ENCODE results near the gene PLCH1.

Gene PLCH1

DNA sequence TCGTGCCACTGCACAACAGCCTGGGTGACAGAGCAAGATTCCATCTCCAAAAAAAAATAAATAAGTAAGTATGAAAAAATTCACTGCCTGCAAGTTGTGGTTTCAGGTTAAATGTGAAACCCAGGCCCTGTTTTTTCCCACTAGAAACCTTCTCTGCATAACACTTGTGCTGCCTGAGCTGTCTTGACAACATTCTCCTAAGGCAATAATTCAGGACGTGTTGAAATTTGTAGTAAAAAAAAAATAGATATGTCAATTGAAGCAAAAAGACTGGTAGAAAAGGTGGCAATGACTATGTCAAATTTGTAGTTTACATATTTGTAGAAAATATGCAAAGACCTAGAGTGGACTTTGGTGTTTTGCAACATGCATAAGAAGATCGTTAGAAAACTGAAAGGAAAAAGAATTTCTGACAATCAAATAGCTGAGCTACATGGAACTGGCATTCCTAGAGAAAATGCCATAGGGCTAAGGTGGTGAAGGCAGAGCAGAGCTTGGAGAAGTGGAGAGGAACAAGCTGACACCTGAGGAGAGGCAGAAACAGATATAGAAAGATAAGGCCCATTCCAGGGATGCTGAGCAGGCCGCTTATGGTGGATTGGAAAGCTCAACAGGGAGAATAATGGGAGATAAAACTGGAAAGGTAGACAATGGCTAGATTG is 150.2 kb downstream of the PLCH1 start:
- TF ChIP-seq, protein P1, sequence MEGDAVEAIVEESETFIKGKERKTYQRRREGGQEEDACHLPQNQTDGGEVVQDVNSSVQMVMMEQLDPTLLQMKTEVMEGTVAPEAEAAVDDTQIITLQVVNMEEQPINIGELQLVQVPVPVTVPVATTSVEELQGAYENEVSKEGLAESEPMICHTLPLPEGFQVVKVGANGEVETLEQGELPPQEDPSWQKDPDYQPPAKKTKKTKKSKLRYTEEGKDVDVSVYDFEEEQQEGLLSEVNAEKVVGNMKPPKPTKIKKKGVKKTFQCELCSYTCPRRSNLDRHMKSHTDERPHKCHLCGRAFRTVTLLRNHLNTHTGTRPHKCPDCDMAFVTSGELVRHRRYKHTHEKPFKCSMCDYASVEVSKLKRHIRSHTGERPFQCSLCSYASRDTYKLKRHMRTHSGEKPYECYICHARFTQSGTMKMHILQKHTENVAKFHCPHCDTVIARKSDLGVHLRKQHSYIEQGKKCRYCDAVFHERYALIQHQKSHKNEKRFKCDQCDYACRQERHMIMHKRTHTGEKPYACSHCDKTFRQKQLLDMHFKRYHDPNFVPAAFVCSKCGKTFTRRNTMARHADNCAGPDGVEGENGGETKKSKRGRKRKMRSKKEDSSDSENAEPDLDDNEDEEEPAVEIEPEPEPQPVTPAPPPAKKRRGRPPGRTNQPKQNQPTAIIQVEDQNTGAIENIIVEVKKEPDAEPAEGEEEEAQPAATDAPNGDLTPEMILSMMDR (IDR thresholded peaks at IDR 0.05; ENCODE audit: insufficient read depth, low read length, poor library complexity, severe bottlenecking) = no peak
- H3K27me3 ChIP-seq (replicated peaks; ENCODE audit: control insufficient read depth, insufficient read depth, low read length) = no peaks in the 10 kb centered on the region
- no peak for DNase-seq (ENCODE audit: extremely low read depth, insufficient read length)
- no peaks in the 10 kb centered on the region for H3K36me3 ChIP-seq (ENCODE audit: control insufficient read depth, insufficient read depth, low read length)
- H3K4me3 ChIP-seq (replicated peaks; ENCODE audit: low read depth, low read length) = no peak overlapping the region

DNA sequence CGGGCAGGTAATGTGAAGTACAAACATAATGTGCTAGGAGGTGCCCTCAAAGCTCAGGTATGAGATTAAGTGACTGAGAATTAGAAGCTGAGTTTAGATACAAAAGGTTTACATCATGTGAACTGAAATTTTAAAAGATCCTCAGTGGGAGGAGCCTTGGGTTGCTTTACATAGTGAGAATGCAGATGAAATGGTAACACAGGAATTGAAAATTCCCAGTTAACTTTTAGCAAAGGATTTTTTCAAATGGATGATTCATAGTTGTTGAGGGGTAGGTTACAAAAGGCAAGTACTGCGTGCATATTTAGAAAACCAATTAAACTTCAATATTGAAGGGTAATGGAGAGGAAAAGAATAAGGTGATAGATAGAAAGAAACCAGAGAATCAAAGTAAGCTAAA is 157.3 kb downstream of the PLCH1 start:
- H3K36me3 ChIP-seq (ENCODE audit: control insufficient read depth, insufficient read depth, low read length) = no peaks in the 10 kb centered on the region
- H3K4me3 ChIP-seq (replicated peaks; ENCODE audit: low read depth, low read length) = no peak overlapping the region
- TF ChIP-seq, protein P1 (IDR thresholded peaks at IDR 0.05; ENCODE audit: insufficient read depth, low read length, poor library complexity, severe bottlenecking) = no peak
- DNase-seq (ENCODE audit: extremely low read depth, insufficient read length) = no peak
- no peaks in the 10 kb centered on the region; the same call in none of the 2 replicates for H3K27me3 ChIP-seq (replicated peaks; ENCODE audit: control insufficient read depth, insufficient read depth, low read length)

DNA sequence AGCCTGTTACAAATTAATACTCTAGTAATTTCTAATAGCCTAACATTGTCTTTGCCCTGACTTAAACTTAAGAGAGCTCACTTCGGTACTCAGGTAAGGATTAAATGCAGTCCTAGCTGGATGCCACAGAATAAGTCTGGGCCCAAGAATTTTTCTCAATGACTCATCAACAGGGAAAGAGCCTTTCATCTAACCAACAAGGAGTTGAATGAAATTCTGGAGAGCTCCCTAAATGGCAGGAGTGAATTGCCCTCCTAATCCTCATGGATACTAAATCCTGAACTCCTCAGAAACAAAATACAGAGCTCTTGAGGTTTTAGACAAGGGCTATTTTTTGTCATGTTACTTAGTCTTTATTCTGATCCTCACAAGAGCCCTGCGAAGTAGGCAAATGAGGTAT is 159.5 kb downstream of the PLCH1 start:
- DNase-seq (ENCODE audit: extremely low read depth, insufficient read length) = no peak
- Histone ChIP-seq H3K27me3 (replicated peaks; ENCODE audit: control insufficient read depth, insufficient read depth, low read length) (no peaks in the 10 kb centered on the region; the same call in none of the 2 replicates), H3K36me3 (ENCODE audit: control insufficient read depth, insufficient read depth, low read length) (no peaks in the 10 kb centered on the region), H3K4me3 (replicated peaks; ENCODE audit: low read depth, low read length) (no peak overlapping the region)
- TF ChIP-seq, protein P1 (IDR thresholded peaks at IDR 0.05; ENCODE audit: insufficient read depth, low read length, poor library complexity, severe bottlenecking) = no peak

DNA sequence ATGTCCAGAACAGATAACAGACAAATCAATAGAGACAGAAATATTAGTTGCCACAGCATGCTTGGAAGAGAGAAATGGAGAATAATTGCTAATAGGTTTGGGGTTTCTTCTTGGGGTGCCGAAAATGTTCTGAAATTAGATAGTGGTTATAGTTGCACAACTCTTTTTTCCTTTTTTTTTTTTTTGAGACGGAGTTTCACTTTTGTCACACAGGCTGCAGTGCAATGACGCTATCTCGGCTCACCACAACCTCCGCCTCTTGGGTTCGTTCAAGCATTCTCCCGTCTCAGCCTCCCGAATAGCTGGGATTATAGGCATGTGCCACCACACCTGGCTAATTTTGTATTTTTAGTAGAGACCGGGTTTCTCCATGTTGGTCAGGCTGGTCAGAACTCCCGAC is 163.3 kb downstream of the PLCH1 start:
- Histone ChIP-seq H3K4me3 (replicated peaks; ENCODE audit: low read depth, low read length) (no peak overlapping the region), H3K27me3 (replicated peaks; ENCODE audit: control insufficient read depth, insufficient read depth, low read length) (no peaks in the 10 kb centered on the region; the same call in none of the 2 replicates), H3K36me3 (ENCODE audit: control insufficient read depth, insufficient read depth, low read length) (no peaks in the 10 kb centered on the region)
- TF ChIP-seq, protein P1 (IDR thresholded peaks at IDR 0.05; ENCODE audit: insufficient read depth, low read length, poor library complexity, severe bottlenecking) = no peak
- no peak for DNase-seq (ENCODE audit: extremely low read depth, insufficient read length)

DNA sequence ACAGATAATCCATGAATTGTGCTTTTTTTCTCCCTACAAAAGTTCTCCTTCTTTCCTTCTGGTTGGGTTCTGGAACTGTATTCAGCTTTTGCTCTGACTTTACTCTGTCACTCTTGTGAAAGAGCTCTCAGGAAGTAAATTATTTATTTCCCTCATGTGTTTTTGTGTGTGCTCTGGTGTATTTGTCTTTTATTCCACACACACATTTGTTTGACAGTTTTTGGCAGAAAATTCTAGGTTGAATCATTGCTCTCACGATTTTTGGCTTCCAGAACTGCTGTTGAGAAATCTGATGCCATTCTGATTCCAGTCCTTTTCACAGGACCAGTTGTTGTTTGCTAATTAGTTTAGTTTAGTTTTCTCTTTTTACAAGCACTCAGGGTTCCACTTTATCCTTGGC is 172.8 kb downstream of the PLCH1 start:
- TF ChIP-seq, protein P1 (IDR thresholded peaks at IDR 0.05; ENCODE audit: insufficient read depth, low read length, poor library complexity, severe bottlenecking) = no peak
- DNase-seq (ENCODE audit: extremely low read depth, insufficient read length) = no peak
- Histone ChIP-seq H3K4me3 (replicated peaks; ENCODE audit: low read depth, low read length) (no peak overlapping the region), H3K36me3 (ENCODE audit: control insufficient read depth, insufficient read depth, low read length) (no peaks in the 10 kb centered on the region), H3K27me3 (replicated peaks; ENCODE audit: control insufficient read depth, insufficient read depth, low read length) (no peaks in the 10 kb centered on the region)

DNA sequence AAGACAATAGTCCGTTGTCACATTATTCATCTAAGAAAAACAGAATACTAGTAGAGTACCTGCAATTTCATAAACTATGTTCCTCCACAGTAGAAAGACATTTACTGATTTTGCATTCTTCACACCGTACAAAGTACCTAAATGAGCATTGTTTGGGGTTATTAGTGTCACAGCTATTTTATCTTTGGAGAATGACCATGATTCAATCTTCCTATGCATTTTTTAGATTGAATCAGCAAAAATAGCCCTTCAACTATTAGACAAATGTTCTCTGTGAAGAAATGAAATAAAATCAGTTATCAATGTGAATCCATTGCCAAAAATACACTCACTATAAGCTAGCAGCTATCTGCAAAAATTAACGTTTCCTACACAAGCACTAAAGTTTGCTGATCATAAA is 176.6 kb downstream of the PLCH1 start:
- no peaks in the 10 kb centered on the region for H3K27me3 ChIP-seq (replicated peaks; ENCODE audit: control insufficient read depth, insufficient read depth, low read length)
- TF ChIP-seq, protein P1 (IDR thresholded peaks at IDR 0.05; ENCODE audit: insufficient read depth, low read length, poor library complexity, severe bottlenecking) = no peak
- no peaks in the 10 kb centered on the region for H3K36me3 ChIP-seq (ENCODE audit: control insufficient read depth, insufficient read depth, low read length)
- H3K4me3 ChIP-seq (replicated peaks; ENCODE audit: low read depth, low read length) = no peak overlapping the region
- DNase-seq (ENCODE audit: extremely low read depth, insufficient read length) = no peak
